ENCODE measurements around the gene ANO10.

The ANO10 gene

DNA sequence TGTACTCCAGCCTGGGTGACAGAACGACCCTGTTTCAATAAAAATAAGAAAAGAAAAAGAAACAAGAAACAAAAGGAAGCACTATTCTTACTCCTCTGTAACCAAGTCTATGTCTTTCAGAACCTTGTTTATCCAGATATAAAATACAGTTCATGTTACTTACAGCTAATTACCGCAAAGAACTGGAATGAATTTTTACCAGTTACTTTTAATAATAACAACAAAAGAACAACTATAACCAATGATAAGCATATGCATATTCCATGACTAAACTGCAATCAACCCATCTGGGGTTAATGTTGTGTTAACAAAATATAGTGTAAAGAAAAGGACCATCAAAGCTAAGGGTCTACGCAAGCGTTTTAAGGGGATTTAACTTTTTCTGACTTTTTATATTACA is 212.3 kb downstream of the ANO10 start:
- DNase-seq: no peak

DNA sequence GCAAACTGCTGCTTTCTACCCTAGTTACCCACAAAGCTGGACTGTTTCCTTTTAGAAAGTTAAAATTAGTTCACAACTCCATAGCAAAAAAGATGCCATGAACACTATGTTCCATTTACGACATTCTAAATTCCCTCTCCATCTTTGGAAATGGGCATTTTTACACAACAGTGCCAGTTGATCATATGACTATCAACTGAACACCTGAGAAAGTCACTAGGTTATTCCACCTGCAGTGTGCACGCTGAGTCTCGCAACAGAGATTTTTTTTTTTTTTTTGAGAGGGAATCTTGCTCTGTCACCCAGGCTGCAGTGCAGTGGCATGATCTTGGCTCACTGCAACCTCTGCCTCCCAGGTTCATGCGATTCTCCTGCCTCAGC is 215.2 kb downstream of the ANO10 start:
- no peak for DNase-seq

DNA sequence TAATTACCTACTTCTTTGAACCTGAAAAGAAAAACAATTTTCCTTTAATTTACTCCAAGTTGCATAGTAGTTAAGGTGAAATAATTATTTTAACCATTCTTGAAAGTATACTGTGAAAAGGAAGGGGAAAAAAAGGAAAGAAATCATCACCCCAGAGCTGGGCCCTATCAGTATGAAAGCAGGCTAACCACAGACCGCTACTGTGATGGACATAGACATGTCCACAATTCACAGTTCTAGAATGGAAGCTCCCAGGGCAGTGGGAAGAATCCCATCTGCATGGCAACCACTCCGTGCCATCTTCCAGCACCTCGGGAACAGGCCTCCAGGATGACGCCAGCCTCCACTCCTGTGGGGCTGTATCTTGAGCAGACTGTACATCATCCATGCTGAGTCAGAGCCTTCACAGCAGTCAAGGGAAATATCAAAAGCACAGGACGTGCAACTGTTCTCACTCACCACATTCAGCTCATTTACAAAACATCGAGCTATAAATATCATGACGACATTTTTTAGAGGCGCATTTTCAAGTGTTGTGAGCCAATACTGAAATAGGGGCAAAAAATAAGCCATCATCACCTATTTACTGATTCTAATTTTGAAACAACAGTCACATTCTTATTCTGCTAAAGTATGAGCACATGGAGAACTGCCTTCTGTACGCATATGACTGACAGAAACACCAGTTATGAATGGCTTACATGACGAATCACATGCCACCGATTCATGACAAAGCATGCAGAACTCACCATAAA is 215.7 kb downstream of the ANO10 start:
- DNase-seq: no peak

DNA sequence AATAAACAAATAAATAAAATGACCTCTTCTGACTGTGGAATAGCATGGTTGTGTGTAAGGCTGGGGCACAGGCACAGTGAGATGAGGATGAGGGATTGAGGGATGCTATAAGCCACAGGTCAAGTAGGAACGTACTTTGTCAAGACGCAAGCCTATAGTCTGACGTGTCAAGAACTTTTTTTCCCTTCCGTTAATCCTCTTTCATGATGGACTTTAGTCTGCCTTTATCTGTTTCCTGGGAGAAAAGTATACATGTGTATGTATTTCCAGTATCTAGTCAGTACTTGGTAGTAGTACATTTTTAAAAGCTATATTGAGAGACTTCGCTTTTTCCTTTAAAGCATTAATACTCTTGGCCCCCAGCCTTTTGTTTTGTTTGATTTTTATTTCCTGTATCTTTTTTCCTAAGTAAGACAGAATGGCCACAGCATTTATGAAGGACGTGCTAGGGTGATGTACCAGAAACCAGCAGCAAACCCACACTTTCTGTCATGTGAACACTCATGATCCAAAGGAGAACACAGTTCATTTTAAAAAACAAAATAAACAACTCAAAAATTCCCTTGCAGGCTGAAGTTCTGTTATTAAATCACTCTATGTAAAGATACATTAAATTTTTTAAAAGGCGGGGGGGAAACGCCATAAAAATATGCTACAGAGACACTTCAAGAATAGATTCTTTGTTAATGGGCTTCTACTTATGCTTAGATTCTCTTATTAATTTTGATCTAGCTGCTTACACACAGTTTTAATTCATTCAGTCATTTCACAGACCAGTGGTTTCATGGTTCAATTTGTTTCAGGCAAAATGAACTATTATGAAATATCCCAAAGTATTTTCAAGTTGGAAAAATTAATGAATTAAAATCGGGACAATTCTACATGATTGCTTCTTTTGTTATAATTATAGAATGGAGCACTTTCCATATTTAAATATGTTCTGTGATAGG is 220.8 kb downstream of the ANO10 start:
- no peak for DNase-seq

DNA sequence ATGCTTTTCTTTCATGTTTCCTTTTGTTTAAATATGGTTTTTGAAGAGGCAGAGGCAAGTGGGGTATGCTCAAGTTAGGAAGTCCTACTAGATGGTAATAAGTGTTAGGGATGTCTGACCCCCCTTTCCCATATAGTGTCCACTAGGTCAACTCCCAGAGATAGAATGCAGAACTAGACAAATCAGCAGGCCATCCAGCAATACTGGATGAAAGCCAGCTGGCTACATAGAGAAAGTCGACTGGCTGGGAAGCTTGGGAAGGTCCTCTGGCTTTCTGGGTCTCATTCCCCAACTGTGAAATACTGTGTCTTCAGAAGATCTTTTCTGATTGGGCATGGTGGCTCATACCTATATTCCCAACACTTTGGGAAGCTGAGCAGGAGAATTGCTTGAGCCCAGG is 221.6 kb downstream of the ANO10 start:
- no peak for DNase-seq

DNA sequence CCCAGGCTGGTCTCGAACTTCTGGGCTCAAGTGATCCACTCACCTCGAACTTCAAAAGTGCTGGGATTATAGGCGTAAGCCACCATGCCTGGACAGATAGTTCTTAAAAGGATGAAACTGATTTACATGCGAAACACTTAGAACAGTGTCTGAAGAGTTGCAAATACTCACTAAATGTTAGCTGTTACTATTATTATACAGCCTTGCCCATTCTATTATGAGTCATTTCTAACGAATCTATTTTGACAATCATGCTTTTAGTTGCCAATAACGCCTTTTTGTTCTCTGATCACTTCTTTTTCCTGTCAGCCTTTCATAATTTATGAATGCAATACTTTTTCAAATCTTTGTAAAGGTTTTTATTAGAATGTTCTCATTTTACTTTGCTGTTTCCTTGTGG is 222.8 kb downstream of the ANO10 start:
- DNase-seq: no peak

DNA sequence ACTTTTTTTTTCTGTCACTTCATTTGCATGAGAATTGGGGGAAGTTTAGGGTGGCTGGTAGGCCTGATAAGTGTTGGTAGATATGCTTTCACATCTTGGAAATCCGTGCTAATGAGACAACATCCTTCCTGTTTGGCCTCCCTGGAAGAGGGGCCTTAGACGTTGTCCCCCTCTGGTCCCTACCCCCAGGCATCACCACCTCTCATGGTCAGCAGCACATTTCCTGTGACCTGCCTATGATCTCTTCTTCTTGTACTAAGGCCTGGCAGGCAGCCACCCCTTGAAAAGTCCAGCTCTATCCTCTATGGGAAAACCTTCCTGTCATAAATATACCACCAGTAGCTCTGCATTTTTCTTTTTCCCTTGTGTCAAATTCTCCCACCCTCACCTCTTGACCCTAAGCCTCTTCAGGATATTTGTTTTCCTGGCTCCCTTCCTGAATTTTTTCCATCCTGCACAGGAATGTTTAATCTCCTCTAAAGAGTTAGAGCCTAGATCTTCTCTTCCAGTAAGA is 227.7 kb downstream of the ANO10 start:
- DNase-seq: no peak

DNA sequence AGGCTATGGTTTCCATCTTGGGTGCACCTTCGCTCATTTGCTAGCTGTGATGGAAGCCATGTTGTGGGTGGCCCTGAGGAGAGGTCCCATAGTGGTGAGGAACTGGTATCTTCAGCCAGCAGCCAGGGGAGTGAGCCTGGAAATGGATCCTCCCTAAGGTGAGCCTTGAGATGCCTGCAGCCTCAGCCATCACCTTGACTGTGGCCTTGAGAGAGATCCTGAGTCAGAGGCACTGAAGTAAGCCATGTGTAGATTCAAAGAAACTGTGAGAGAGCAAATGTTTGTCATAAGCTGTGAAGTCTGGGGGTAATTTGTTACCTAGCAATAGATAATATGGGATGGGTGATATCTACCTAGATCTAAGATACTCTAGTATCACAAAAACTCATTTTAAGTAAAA is 230.2 kb downstream of the ANO10 start:
- no peak for DNase-seq

DNA sequence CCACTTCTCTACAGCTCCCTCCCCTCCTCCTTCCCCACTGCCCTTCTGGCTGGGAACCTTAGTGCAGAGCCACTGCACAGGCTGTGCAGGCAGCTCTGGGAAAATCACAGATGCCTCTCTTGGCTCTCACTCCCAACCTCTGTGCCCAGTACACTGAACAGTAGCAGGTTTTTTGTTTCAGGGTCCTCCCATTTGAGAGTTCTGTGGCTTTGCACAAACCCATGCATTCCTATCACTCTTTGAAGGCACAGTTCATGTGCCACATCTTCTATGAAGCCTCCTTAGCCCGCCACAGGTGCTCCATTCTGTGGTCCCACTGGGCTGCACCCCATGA is 231.6 kb downstream of the ANO10 start:
- DNase-seq: no peak

DNA sequence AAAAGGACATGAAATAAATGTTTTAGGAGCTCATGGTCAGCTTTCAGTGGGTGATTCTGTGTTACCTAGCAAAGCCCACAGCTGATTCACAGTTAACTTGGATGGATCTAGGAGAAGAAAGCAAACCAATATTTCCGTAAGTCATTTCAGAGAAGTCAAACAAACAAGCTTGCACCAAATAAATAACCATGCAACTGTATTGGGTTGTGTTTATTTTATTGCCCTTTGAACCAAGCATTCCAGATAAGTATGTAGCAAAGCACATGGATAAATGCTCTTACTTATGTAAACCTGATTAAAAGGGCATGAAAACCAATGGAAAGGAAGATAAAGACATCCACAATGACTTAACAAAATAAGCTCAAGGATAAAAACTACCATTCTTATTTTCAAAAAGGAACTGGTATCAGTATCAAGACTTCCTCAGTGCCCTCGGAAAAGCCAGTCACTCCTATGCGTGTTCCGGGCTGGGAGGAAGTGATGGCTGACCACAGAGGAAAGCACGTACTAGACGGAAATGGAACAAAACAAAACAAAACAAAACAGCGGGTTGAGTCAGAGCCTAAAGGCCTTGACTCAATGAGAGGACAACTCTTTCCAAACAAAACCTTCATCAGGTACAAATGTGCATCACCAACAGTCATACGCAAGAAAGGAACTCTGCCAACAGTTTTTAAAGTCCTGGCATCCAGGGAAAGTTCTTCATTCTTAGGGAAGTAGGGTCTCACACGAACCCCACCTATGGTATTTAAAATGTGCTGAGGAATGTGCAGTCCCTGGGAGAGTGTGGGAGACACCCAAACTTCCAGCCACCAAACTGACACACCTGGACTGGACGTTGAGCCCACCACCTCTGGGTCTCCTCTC is 232.2 kb downstream of the ANO10 start:
- DNase-seq: no peak

DNA sequence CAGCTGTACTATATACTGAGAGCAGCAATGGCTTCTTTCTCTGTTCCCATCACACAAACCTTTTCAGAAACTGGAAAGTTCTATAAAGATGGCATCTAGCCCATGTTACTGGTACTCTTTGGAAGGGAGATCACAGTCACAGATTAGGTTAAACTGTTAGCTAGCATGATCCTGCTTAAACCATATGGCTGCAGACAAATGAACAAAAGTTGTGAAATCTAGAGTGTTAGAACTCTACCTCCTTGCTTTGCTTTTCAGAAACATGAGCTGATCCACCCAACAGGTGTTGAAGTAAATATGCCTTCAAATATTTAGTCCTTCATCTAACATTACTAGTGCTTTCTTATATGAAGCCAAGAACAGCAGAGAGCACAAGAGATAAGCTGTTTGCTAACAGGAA is 232.9 kb downstream of the ANO10 start:
- DNase-seq: no peak

DNA sequence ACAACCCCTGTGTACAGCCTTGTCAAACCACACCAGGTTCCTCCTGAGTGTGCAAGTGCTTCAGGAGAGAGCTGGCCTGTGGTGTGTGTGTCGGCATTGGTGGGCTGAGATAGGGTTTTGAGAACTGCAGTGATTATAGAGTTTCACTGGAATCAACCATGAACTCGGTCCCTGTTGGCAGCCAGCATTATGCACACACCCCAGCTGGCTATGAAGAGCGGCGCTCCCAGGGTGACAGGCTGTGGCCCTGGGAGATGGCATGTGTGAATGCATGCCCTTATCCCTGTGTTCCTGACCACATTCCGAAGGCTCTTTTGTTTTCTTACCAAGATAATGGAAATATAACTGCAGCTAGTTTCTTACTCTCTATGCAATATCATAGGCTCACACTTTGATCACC is 233.6 kb downstream of the ANO10 start:
- DNase-seq: no peak

DNA sequence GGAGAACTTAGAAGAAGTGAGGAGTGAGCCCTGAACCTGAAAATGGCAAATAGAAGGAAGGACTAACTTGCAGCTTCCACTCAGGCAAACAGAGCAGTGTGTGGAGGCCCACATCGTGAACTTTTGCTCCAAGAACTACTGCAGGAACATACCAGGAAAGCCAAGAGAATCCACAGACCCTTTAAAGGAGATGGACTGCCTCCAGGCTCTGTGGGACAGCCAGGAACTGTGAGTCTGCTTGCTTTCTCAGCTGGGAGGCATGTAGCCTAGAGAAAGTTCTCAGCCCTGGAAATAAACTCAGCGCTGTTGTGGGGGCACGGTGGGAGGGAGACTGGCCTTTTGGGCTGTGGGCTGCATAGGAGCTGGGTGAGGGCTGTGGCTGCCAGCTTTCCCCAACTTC is 242.5 kb downstream of the ANO10 start:
- DNase-seq: no peak

DNA sequence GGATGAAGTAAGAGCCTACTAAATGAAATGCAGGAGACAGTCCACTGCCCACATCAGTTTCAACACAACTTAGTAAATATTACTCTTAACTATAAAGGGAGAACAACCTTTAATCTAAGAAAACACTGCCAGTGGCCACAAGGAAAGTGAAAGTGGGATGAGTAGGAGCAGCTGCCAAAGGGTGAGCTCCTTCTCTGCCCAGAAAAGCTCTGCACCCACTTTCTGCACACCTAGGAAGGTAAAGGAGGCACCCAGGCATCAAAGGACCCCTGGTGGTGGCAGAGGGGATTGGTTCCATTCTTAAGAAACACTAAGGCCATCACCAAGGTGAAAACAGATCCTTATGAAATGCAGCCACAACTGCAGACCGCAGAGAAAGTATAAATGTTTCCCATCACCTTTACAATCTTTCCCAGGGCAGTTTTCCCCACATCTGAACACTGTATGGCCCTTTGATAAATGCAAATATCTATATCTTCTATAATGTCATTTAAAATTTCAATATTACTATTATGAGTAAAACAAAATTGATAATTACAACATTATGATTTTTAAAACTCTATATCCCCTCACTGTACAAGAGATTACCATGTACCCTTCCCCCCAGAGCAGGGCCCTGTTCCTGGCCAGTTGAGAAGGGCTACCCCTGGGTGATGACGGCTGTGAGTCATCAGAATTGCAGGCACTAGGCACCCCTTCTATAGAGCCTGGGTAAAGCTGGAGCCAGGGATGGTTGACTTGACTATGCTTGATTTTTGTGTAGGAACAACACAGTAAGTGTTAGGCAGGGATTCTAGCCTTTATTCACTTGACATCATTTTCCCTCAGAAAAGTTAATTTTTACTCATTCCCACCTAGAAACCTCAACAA is 243.5 kb downstream of the ANO10 start:
- peak; percentile 2 for DNase-seq

DNA sequence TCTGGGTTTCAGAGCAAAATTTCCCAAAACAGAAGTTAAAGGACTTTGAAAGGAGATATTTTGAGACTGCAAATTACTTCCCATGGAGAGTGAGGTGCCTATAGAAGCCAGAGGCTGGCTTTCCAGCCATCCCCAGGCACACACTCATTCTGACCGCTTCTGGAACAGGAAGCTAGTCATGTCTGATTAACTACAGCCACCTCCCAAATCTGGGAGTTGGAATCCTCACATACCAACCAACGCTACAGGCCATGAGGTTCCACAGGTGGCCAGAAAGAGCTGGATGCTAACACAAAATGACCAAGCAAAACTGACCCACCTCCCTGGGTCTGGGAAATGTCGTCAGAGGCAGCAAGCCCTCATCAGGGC is 248.3 kb downstream of the ANO10 start:
- no peak for DNase-seq

DNA sequence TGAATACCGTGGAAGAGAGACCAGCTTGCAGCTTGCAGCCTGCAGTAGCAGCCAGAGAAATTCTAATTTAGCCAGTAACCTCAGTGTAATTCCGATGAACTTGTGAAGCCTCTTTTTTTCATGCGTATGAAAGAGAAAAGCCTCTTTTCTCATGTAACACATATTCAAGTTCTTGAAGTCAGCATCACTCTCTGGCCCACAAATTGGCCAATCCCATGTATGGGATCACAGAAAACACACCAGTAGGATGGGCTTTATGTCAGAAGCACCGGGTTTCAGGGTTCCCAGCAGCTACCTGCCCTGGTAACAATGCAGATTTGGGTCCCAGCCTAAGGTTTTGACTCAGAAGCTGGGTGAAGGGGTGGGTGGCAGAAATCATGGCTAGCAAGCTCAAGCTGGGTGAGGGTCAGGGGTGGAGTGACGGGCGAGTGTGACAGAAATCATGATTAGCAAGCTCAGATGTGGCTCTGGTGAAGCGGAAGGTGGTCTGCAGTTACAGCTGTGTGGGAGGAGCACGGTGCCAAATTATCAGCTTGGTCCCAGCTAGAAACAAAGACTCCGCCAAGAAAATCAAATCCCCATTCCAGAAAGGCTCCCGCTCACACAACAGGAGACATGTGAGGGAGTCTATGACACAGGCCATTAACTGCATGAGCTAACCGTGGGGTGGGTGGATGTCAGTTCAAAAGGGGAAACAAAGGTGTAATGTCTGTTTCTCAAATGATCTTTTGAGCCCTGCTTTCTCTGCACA is 248.8 kb downstream of the ANO10 start:
- DNase-seq: no peak

DNA sequence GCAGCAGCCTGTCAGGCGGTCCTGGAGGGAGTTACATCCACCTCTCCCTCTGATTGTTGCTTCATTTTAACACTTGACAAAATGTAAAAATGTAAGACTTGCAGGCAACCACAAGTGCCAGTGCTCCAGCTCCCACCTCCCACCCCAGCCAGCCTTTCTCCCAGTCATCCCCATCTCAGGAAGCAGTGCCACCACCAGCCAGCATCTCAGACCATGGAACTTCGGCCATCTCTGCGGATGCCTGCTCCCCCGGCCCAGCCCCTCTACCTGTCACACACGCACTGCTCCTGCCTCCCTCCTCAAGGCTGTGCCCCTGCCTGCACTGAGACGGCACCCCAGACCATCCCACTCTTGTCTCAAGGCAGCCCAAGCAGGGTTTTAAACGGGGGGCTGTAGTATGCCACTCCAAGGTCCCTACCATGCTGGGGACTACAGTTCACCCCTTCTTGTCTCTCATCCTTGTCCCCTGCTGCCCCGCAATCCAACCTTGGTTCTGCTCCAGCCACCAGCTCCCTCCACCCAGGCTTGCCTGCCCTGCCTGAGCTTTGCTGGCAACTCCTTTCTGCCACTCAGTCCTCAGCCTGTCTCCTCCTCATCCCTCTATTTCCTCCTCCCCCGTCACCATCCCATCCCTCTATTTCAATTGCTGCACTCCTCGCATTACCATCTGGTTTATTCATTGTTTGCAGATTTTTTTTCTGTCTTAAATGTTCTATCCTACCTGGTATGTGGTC is 249.6 kb downstream of the ANO10 start:
- no peak for DNase-seq

DNA sequence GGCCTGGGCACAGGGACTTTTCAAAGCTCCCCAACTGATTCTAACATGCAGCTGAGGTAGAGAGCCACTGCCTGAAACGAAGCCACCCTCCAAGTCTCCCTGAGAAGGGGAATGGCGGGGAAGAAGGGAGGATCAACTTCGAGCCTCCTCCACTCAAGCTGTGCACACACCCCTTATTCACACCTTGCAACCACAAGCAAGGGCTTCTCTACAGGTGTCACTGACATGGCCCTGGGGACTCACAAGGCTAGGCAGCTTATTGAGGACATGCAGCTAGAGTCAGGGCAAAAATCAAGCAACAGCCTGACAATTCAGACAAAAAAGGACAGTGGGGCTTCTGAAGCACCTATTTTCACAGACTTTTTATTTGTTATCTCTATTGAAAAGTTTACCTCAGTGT is 250.3 kb downstream of the ANO10 start:
- DNase-seq: no peak

DNA sequence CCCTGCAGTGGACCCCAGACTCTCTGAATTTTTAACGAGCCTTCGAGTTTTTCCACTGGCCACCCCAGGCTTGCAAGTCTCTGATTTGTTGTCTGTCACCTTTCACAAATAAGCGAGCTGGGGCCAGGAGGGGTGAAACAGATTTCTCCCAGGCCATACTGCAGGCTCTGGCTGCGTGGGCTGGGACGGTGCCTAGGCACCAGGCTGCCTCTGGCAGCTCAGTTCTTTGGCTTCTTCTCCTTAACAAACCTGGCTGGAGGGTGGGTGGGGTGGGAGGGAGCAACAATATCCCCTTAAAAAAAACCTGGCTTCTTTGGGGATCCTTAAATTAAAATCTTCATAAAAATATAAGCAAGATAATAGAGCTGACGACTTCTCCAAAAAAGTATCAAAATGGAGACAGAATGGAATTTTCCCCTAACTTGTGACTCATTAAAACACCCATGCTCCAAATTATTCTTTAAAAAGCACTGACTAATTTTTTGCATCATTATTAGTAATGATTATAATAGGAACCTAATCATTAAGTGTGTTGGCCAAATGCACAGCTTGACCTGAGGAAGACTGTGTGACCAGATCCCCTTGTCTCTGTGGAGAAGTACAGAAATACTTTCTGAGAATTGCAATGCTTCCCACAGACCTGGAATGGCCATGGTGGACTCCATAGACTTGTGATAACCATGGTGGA is 251.4 kb downstream of the ANO10 start:
- DNase-seq: no peak

All from NCI-H1105 (cell line).